ENCODE measurements around the gene PRLHR.

PRLHR gene

GRCh38 chr10:118557946-118558345 lies 37.5 kb downstream of the PRLHR start:
- no peak for DNase-seq

- DNase-seq: no peak
Measured at GRCh38 chr10:118551535-118552100, 43.8 kb downstream of the PRLHR start.

GRCh38 chr10:118547282-118547681 lies 48.2 kb downstream of the PRLHR start:
- DNase-seq: no peak

GRCh38 chr10:118546479-118546878 lies 49.0 kb downstream of the PRLHR start:
- DNase-seq: no peak

GRCh38 chr10:118545381-118545780 lies 50.1 kb downstream of the PRLHR start:
- no peak for DNase-seq

- no peak for DNase-seq
Measured at GRCh38 chr10:118544401-118544948, 51.0 kb downstream of the PRLHR start.

- DNase-seq: peak; percentile 17
Measured at GRCh38 chr10:118543714-118544400, 51.6 kb downstream of the PRLHR start.

GRCh38 chr10:118542745-118543144 lies 52.7 kb downstream of the PRLHR start:
- DNase-seq: no peak

GRCh38 chr10:118542205-118542604 lies 53.2 kb downstream of the PRLHR start:
- no peak for DNase-seq

GRCh38 chr10:118541718-118542117 lies 53.7 kb downstream of the PRLHR start:
- DNase-seq: no peak

Data from CD4-positive, alpha-beta T cell treated with Interleukin-21 for 1 hour (primary cell).